Panc1 (cell line): Measurements from ENCODE around the gene CCBE1. TPM values are rescaled to one million over a fixed set of nuclear protein-coding genes. Genes with fewer than 3 reads are reported as not detected.

Source experiments
- ATAC-seq: fragments of 200-7000 bp; cut with Tn5 transposase; 2 replicates; pipeline ENCODE4 v1.9.1; 2020; ENCODE audit warnings: mild to moderate bottlenecking, moderate library complexity
- BruUV-seq: library from RNA; stranded (reverse); fragments of 400-500 nt; replicated peaks from 2 replicates; lab custom pipeline; 2021; lab: Mats Ljungman, UMichigan
- CTCF ChIA-PET: fragments of 300-600 bp; sonication (Branson Sonifier 250); formaldehyde crosslinking; loops from one replicate; lab custom pipeline; 2022; ENCODE audit warnings: antibody characterized with exemption; lab: Charles Lee
- POLR2A ChIA-PET: fragments of 300-600 bp; sonication (Branson Sonifier 250); formaldehyde crosslinking; loops from one replicate; lab custom pipeline; 2022; ENCODE audit warnings: antibody characterized with exemption; lab: Charles Lee
- DNase-seq: peaks from one replicate; pipeline ENCODE4 v3.0.0-alpha.2; 2010; ENCODE audit warnings: low read depth, low spot score
- H3K27ac ChIP-seq: 2 replicates; pipeline ENCODE4 v1.5.1; 2011; ENCODE audit warnings: mild to moderate bottlenecking, low read length, inconsistent platforms
- H3K27me3 ChIP-seq: fragments of 200-500 bp; sonication (Bioruptor generic); 2 replicates; pipeline ENCODE4 v1.6.0; 2014; ENCODE audit warnings: low read length, inconsistent platforms; ENCODE audit not compliant: control insufficient read depth, insufficient read depth
- H3K36me3 ChIP-seq: fragments of 200-500 bp; sonication (Bioruptor generic); 2 replicates; pipeline ENCODE4 v1.5.1; 2014; ENCODE audit warnings: inconsistent platforms, mild to moderate bottlenecking, low read length, moderate library complexity; ENCODE audit not compliant: control insufficient read depth, insufficient read depth
- H3K4me1 ChIP-seq: 2 replicates; pipeline ENCODE4 v1.5.1; 2011; ENCODE audit warnings: inconsistent platforms, mild to moderate bottlenecking, low read length, moderate library complexity; ENCODE audit not compliant: control insufficient read depth, insufficient read depth
- H3K4me3 ChIP-seq, 2 experiments: 2 replicates each; pipeline ENCODE4 v1.5.1; 2011 to 2012; ENCODE audit warnings: low read depth in 2 of 2, low read length in 2 of 2, mild to moderate bottlenecking in 2 of 2, inconsistent platforms in 1 of 2, moderate library complexity in 1 of 2
- H3K9me3 ChIP-seq: fragments of 200-500 bp; sonication (Bioruptor generic); 2 replicates; pipeline ENCODE4 v1.5.1; 2014; ENCODE audit warnings: low read depth, mild to moderate bottlenecking, inconsistent platforms, low read length, moderate library complexity; ENCODE audit not compliant: control insufficient read depth, insufficient read depth
- POLR2AphosphoS5 ChIP-seq: IDR thresholded peaks from 2 replicates; pipeline ENCODE4 v1.6.1; 2012; ENCODE audit warnings: mild to moderate bottlenecking, low read depth, low read length, moderate library complexity
- SIN3A ChIP-seq: IDR thresholded peaks from 2 replicates; pipeline ENCODE4 v1.6.1; 2012; ENCODE audit warnings: low read depth, mild to moderate bottlenecking, low read length, moderate library complexity, borderline replicate concordance; ENCODE audit not compliant: insufficient read depth
- TCF7L2 ChIP-seq: IDR thresholded peaks from 2 replicates; pipeline ENCODE4 v1.6.1; 2011; ENCODE audit warnings: mild to moderate bottlenecking, low read depth, low read length, inconsistent platforms
- in situ Hi-C: cut with HindIII; loops from 2 replicates; pipeline ENCODE4 v1.10.0; 2016; ENCODE audit warnings: low sequenced_read_pairs, low pct_unique_long_range_greater_than_20kb
- intact Hi-C: fragments of 100-400 bp; cut with micrococcal nuclease; formaldehyde crosslinking; loops from one replicate; pipeline ENCODE4 v1.10.0; 2022; ENCODE audit not compliant: unreplicated experiment
- total RNA-seq: library from RNA; stranded (reverse); gene quantifications from one replicate; pipeline ENCODE4 v1.2.1, GENCODE V29; 2021; ENCODE audit not compliant: unreplicated experiment
- TF ChIP-seq, protein P1 (sequence below), 2 experiments: IDR thresholded peaks; 2 replicates each; pipeline ENCODE4 v1.6.1; 2011 to 2012; ENCODE audit warnings: low read depth in 2 of 2, control low read depth in 1 of 2, low read length in 1 of 2, mild to moderate bottlenecking in 1 of 2, moderate library complexity in 1 of 2; ENCODE audit not compliant: insufficient read depth in 1 of 2
- TF ChIP-seq, protein P2 (sequence below): fragments of 450-650 bp; IDR thresholded peaks from 2 replicates; pipeline ENCODE4 v1.5.1; 2017; ENCODE audit warnings: mild to moderate bottlenecking

Gene CCBE1
- total RNA-seq, 1 experiment from 2014 or later = 0.13 TPM

DNA sequence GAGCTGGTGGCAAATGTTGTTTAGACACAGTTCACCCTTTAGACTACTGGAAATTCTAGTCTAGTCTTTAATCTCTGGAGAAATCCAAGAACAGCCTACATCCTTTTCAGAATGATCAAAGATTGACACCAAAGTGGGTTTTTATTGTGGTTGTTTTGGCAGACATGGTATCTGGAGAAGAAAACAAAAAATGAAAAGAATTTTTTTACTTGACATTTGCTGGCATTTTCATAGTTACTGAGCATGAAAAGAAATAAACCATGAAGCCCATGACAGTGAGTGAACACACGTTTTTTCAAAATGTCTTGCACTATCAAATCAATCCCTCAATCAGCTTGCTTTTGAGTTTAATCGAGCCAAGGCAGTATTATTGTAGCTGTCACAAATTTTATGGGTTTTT, 125.3 kb downstream of the CCBE1 start:
- no peaks in the 10 kb centered on the region for H3K9me3 ChIP-seq
- intact Hi-C loops = no loop called here
- no peaks in the 10 kb centered on the region for H3K4me1 ChIP-seq
- in situ Hi-C loops = no loop called here
- DNase-seq (no peak), ATAC-seq (no peak)
- BruUV-seq = no TSS peak
- no peaks in the 10 kb centered on the region for H3K27me3 ChIP-seq
- TF ChIP-seq, protein P1, sequence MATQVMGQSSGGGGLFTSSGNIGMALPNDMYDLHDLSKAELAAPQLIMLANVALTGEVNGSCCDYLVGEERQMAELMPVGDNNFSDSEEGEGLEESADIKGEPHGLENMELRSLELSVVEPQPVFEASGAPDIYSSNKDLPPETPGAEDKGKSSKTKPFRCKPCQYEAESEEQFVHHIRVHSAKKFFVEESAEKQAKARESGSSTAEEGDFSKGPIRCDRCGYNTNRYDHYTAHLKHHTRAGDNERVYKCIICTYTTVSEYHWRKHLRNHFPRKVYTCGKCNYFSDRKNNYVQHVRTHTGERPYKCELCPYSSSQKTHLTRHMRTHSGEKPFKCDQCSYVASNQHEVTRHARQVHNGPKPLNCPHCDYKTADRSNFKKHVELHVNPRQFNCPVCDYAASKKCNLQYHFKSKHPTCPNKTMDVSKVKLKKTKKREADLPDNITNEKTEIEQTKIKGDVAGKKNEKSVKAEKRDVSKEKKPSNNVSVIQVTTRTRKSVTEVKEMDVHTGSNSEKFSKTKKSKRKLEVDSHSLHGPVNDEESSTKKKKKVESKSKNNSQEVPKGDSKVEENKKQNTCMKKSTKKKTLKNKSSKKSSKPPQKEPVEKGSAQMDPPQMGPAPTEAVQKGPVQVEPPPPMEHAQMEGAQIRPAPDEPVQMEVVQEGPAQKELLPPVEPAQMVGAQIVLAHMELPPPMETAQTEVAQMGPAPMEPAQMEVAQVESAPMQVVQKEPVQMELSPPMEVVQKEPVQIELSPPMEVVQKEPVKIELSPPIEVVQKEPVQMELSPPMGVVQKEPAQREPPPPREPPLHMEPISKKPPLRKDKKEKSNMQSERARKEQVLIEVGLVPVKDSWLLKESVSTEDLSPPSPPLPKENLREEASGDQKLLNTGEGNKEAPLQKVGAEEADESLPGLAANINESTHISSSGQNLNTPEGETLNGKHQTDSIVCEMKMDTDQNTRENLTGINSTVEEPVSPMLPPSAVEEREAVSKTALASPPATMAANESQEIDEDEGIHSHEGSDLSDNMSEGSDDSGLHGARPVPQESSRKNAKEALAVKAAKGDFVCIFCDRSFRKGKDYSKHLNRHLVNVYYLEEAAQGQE (IDR thresholded peaks at IDR 0.05; ENCODE audit: insufficient read depth in 1 of 2, low read depth in 2 of 2, low read length in 1 of 2) = no peak
- TF ChIP-seq, protein P2, sequence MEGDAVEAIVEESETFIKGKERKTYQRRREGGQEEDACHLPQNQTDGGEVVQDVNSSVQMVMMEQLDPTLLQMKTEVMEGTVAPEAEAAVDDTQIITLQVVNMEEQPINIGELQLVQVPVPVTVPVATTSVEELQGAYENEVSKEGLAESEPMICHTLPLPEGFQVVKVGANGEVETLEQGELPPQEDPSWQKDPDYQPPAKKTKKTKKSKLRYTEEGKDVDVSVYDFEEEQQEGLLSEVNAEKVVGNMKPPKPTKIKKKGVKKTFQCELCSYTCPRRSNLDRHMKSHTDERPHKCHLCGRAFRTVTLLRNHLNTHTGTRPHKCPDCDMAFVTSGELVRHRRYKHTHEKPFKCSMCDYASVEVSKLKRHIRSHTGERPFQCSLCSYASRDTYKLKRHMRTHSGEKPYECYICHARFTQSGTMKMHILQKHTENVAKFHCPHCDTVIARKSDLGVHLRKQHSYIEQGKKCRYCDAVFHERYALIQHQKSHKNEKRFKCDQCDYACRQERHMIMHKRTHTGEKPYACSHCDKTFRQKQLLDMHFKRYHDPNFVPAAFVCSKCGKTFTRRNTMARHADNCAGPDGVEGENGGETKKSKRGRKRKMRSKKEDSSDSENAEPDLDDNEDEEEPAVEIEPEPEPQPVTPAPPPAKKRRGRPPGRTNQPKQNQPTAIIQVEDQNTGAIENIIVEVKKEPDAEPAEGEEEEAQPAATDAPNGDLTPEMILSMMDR = no peak
- no peak for TF ChIP-seq SIN3A
- no peak for TF ChIP-seq POLR2AphosphoS5
- TF ChIP-seq TCF7L2 = no peak
- H3K4me3 ChIP-seq = no peak overlapping the region
- ChIA-PET CTCF (no interaction called here), POLR2A (no interaction called here)
- H3K36me3 ChIP-seq = no peaks in the 10 kb centered on the region
- H3K27ac ChIP-seq = no peak overlapping the region

DNA sequence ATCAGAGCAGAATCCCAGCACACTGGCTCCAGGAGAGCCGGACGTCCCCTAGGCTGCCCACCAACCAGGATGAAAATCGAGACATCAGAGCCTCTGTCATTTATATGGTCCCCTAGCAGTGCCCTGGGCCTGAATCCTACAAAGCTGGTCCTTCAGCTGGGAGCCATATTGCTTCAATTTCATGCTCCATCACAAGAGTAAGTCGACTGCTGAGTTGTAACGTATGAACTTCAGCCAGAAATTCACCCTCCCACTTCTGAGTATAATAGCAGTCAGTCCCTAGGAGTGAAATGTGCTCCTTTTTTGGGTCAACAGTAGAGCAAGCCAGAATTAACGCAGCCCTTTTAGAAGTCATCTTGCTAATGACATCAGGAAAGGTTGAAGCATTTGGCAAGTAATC, 126.4 kb downstream of the CCBE1 start:
- CTCF ChIA-PET = no interaction called here
- intact Hi-C loops (no loop called here), in situ Hi-C loops (no loop called here)
- DNase-seq (no peak), ATAC-seq (no peak)
- TF ChIP-seq, protein P2 = no peak
- TF ChIP-seq TCF7L2 (no peak), POLR2AphosphoS5 (no peak), SIN3A (no peak)
- TF ChIP-seq, protein P1 (IDR thresholded peaks at IDR 0.05; ENCODE audit: insufficient read depth in 1 of 2, low read depth in 2 of 2, low read length in 1 of 2) = no peak
- no peaks in the 10 kb centered on the region for H3K4me1 ChIP-seq
- POLR2A ChIA-PET = no interaction called here
- BruUV-seq = no TSS peak
- no peak overlapping the region for H3K4me3 ChIP-seq
- no peaks in the 10 kb centered on the region for H3K27me3 ChIP-seq
- H3K36me3 ChIP-seq = no peaks in the 10 kb centered on the region
- no peaks in the 10 kb centered on the region for H3K9me3 ChIP-seq
- no peak overlapping the region for H3K27ac ChIP-seq
